K562 (cell line): ENCODE measurements around the gene OAT. TPM values are rescaled to one million over a fixed set of nuclear protein-coding genes. Genes with fewer than 3 reads are reported as not detected.

Source experiments
- ATAC-seq: fragments of 200-7000 bp; cut with Tn5 transposase; 3 replicates; pipeline ENCODE4 v1.9.1; 2020; ENCODE audit warnings: moderate library complexity
- BruUV-seq: library from RNA; stranded (reverse); fragments of 400-500 nt; replicated peaks from 2 replicates; lab custom pipeline; 2021; lab: Mats Ljungman, UMichigan
- CTCF ChIA-PET: fragments of 300-600 bp; formaldehyde crosslinking; extraction: SDS; loops from one replicate; lab custom pipeline; 2021; ENCODE audit warnings: low intra/inter-chr PET ratio; lab: Yijun Ruan, JAX
- POLR2A ChIA-PET: fragments of 300-600, 350-650 bp; sonication (Branson Sonifier 250); formaldehyde crosslinking; extraction: SDS; loops from one replicate; lab custom pipeline; 2021; ENCODE audit warnings: antibody characterized with exemption, inconsistent platforms; lab: Yijun Ruan, JAX
- DNase-seq, 4 experiments: peaks; one replicate each; pipeline versions ENCODE4 v3.0.0 to v3.0.0-alpha.2; 2011 to 2018; ENCODE audit warnings: low spot score in 3 of 4, mixed read lengths in 3 of 4; ENCODE audit errors: extremely low read depth in 1 of 4
- FAIRE-seq: peaks from 2 replicates; lab custom pipeline; 2011; peaks lifted over from hg19 to GRCh38; lab: Jason Lieb, UNC
- H2AFZ ChIP-seq: 2 replicates; pipeline ENCODE4 v1.6.0; 2011; ENCODE audit warnings: low read depth, low read length, control low read depth, inconsistent platforms
- H3K27ac ChIP-seq: fragments of 200-600 bp; 3 replicates; pipeline ENCODE4 v1.8.0; 2011; ENCODE audit warnings: low read depth, mild to moderate bottlenecking, control low read depth, inconsistent platforms, low read length, moderate library complexity, mixed read lengths; ENCODE audit errors: extremely low read depth
- H3K27me3 ChIP-seq, 2 experiments: fragments of 300-600 bp in 1 of 2; 2 replicates in 1 of 2; 3 replicates in 1 of 2; pipeline versions ENCODE4 v1.6.0 to v1.8.0; 2011; ENCODE audit warnings: inconsistent platforms in 2 of 2, low read length in 2 of 2, mild to moderate bottlenecking in 1 of 2, mixed read lengths in 1 of 2, moderate library complexity in 1 of 2; ENCODE audit not compliant: control insufficient read depth in 2 of 2, insufficient read depth in 2 of 2
- H3K36me3 ChIP-seq: fragments of 300-600 bp; 3 replicates; pipeline ENCODE4 v1.8.0; 2011; ENCODE audit warnings: mild to moderate bottlenecking, low read length, inconsistent platforms; ENCODE audit not compliant: control insufficient read depth, insufficient read depth
- H3K4me1 ChIP-seq, 2 experiments: fragments of 200-600 bp in 1 of 2; replicated peaks in 1 of 2; 2 replicates in 1 of 2; 3 replicates in 1 of 2; pipeline versions ENCODE4 v1.5.1 to v1.8.0; 2011; ENCODE audit warnings: inconsistent platforms in 2 of 2, low read length in 2 of 2, mild to moderate bottlenecking in 1 of 2, mixed read lengths in 1 of 2, moderate library complexity in 1 of 2; ENCODE audit not compliant: control insufficient read depth in 2 of 2, insufficient read depth in 2 of 2
- H3K4me2 ChIP-seq: 2 replicates; pipeline ENCODE4 v1.6.1; 2011; ENCODE audit warnings: low read length, control low read depth, inconsistent platforms, mixed read lengths; ENCODE audit not compliant: insufficient read depth
- H3K4me3 ChIP-seq: fragments of 200-600 bp; sonication (generic), shearing (Covaris generic); 2 replicates; pipeline ENCODE4 v1.5.1; 2016; ENCODE audit warnings: control low read depth, inconsistent platforms
- H3K79me2 ChIP-seq: fragments of 200-600 bp; 3 replicates; pipeline ENCODE4 v1.8.0; 2011; ENCODE audit warnings: low read length, inconsistent platforms; ENCODE audit not compliant: control insufficient read depth, insufficient read depth
- H3K9ac ChIP-seq, 2 experiments: 2 replicates each; pipeline versions ENCODE4 v1.6.0 to v1.6.1; 2011; ENCODE audit warnings: low read depth in 2 of 2, low read length in 2 of 2, control low read depth in 1 of 2, inconsistent platforms in 1 of 2, mild to moderate bottlenecking in 1 of 2, mixed read lengths in 1 of 2; ENCODE audit not compliant: insufficient read depth in 1 of 2
- H3K9me1 ChIP-seq: one replicate; pipeline ENCODE4 v1.6.0; 2011; ENCODE audit warnings: inconsistent platforms, mild to moderate bottlenecking, low read length, moderate library complexity; ENCODE audit not compliant: control insufficient read depth, insufficient read depth
- H3K9me3 ChIP-seq: replicated peaks from 2 replicates; pipeline ENCODE4 v1.5.1; 2011; ENCODE audit warnings: low read depth, low read length, inconsistent platforms; ENCODE audit not compliant: control insufficient read depth, insufficient read depth
- H4K20me1 ChIP-seq: replicated peaks from 2 replicates; pipeline ENCODE4 v1.6.1; 2011; ENCODE audit warnings: low read length, inconsistent platforms, mixed read lengths; ENCODE audit not compliant: control insufficient read depth, insufficient read depth
- E4F1 ChIP-seq: fragments of 250-450 bp; sonication (Bioruptor Pico); IDR thresholded peaks from 2 replicates; pipeline ENCODE4 v1.5.0; 2021; ENCODE audit warnings: mild to moderate bottlenecking, borderline replicate concordance
- KDM1A ChIP-seq, 2 experiments: fragments of 450-650 bp; IDR thresholded peaks; 2 replicates each; pipeline ENCODE4 v1.6.1; 2016; ENCODE audit warnings: mild to moderate bottlenecking in 2 of 2
- TOE1 ChIP-seq, 2 experiments: fragments of 450-650 bp in 1 of 2; sonication (generic) in 1 of 2; formaldehyde crosslinking in 1 of 2; IDR thresholded peaks; 2 replicates each; pipeline versions ENCODE4 v1.7.1 to v1.8.0; 2016 to 2022; ENCODE audit warnings: borderline replicate concordance in 2 of 2, mild to moderate bottlenecking in 2 of 2, antibody characterized with exemption in 1 of 2, inconsistent platforms in 1 of 2, low read depth in 1 of 2, missing genetic modification reagents in 1 of 2, moderate library complexity in 1 of 2
- USF2 ChIP-seq: sonication (generic); formaldehyde crosslinking; IDR thresholded peaks from 2 replicates; pipeline ENCODE4 v1.5.0; 2020; ENCODE audit warnings: missing genetic modification reagents
- whole genome bisulfite sequencing: fragments of 100-300 bp; shearing (Covaris generic); methylation state at CpG from one replicate; pipeline ENCODE4 v1.1.6; 2016; ENCODE audit warnings: low coverage, mixed read lengths; ENCODE audit not compliant: insufficient coverage; ENCODE audit errors: missing lambda C conversion rate; 5-methylcytosine and 5-hydroxymethylcytosine counted together
- in situ Hi-C: fragments of 300-500 bp; cut with MboI; formaldehyde crosslinking; loops from 4 replicates; pipeline ENCODE4 v1.15.0; 2018; ENCODE audit warnings: inconsistent platforms, mixed read lengths
- intact Hi-C: fragments of 100-400 bp; cut with micrococcal nuclease; formaldehyde crosslinking; loops from 2 replicates; pipeline ENCODE4 v1.14.2; 2022
- polyA plus RNA-seq, 8 experiments: library from polyadenylated mRNA; depleted of rRNA in 4 of 8; stranded (reverse) in 5 of 8; unstranded in 3 of 8; fragments of >200 nt; fragmentation: Nextera tagmentation in 2 of 8; fragmentation: Illumina TruSeq in 1 of 8; extraction: Ambion mirVana in 2 of 8; extraction: Trizol in 1 of 8; gene quantifications; 2 replicates each; pipeline versions ENCODE4 v1.2.1 to v1.2.3, GENCODE V29; 2011 to 2014; ENCODE audit warnings: inconsistent platforms in 1 of 8, missing spikeins in 1 of 8
- total RNA-seq, 7 experiments: library from RNA; depleted of rRNA in 6 of 7; stranded (reverse); fragments of >200 nt in 6 of 7; fragmentation: Illumina TruSeq in 2 of 7; extraction: Trizol in 2 of 7; gene quantifications; 2 replicates each; pipeline versions ENCODE4 v1.2.1 to v1.2.3, GENCODE V29; 2011 to 2021; ENCODE audit warnings: low replicate concordance in 1 of 7

Gene OAT
- total and polyA plus RNA-seq, 9 of the 15 experiments (the other 6 are each of a cell fraction or from before 2014, with no cell fraction given) = 100 to 312 (median 163) TPM

- FAIRE-seq (no peak), DNase-seq (no peak), ATAC-seq (no peak)
- Histone ChIP-seq H3K79me2 (no peaks in the 10 kb centered on the region), H2AFZ (no peak overlapping the region), H3K27ac (no peak overlapping the region), H3K4me3 (no peak overlapping the region), H3K9me1 (no peaks in the 10 kb centered on the region), H4K20me1 (0 out of 2 replicates have a peak, but pooled peaks cover 3% of the 10 kb centered on the region), H3K4me2 (no peak overlapping the region), H3K36me3 (no peaks in the 10 kb centered on the region), H3K9me3 (no peaks in the 10 kb centered on the region), H3K9ac (no peak overlapping the region), H3K27me3 (peaks cover 0 to 25% of the 10 kb centered on the region in 2 experiments; a peak in 3 of 5 replicates), H3K4me1 (peaks cover 4 to 16% of the 10 kb centered on the region in 2 experiments; a peak in 4 of 5 replicates)
- ChIA-PET POLR2A (interaction anchor here (0.6 to 1.2 kb wide), 2 partner anchors 10 to 19 kb away, joined by 3 to 5 read pairs; no protein-coding TSS in a partner anchor), CTCF (interaction anchor here (0.8 to 3.0 kb wide), 2 partner anchors 392 to 394 kb away, joined by 3 to 26 read pairs; no protein-coding TSS in a partner anchor)
- TF ChIP-seq USF2 (CRISPR knock-in tag) = no peak
- TF ChIP-seq KDM1A (IDR thresholded peaks at IDR 0.05) = no peak
- TF ChIP-seq E4F1 (CRISPR knock-in tag) = no peak
- TF ChIP-seq TOE1 (IDR thresholded peaks at IDR 0.05; ENCODE audit: borderline replicate concordance) = no peak
- no peak for TF ChIP-seq TOE1 (CRISPR knock-in tag; IDR thresholded peaks at IDR 0.05; ENCODE audit: borderline replicate concordance, low read depth)
- BruUV-seq = no TSS peak
- WGBS = 26% methylated on average over 8 of the region's 9 CpGs
- in situ Hi-C loops (loop anchor here (25.0 kb wide), 1 partner anchor 801 kb away; no protein-coding TSS in a partner anchor), intact Hi-C loops (loop anchor here (10.0 kb wide), 1 partner anchor 134 kb away; no protein-coding TSS in a partner anchor)
Measured at GRCh38 chr10:124388476-124388822, 30.3 kb downstream of the OAT start.
